HFF-Myc (cell line): Measurements from ENCODE around the gene GPC5.

ENCODE experiments used
- DNase-seq: peaks from one replicate; pipeline ENCODE4 v3.0.0-alpha.2; 2011; ENCODE audit warnings: low read depth; ENCODE audit errors: extremely low read depth
- H3K4me3 ChIP-seq: replicated peaks from 2 replicates; pipeline ENCODE4 v1.5.1; 2011; ENCODE audit warnings: low read depth, mild to moderate bottlenecking, control low read depth, low read length
- CTCF ChIP-seq: IDR thresholded peaks from 2 replicates; pipeline ENCODE4 v1.5.1; 2012; ENCODE audit warnings: mild to moderate bottlenecking, low read depth, low read length, control low read depth; ENCODE audit errors: missing control alignments

GPC5 gene

DNA sequence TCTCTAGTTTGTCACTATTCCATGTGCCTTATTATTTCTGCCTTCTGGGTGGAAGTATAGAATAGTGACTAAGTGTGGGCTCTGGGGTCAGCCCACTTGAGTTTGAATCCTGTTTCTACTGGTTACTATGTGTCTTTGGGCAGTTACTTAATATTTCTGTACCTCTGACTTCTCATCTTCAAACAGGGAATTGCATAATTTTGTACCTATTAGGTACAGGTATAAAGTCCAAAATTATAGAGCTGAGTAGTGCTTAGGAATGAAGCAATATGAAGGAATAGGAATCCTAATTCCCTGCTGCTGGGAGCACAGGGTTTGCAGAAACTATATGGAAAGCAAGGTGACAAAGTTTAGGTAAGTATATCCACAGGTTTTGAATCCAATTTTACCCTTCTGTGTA is 564.5 kb downstream of the GPC5 start:
- no peak for TF ChIP-seq CTCF
- no peak overlapping the region for H3K4me3 ChIP-seq
- DNase-seq: no peak

DNA sequence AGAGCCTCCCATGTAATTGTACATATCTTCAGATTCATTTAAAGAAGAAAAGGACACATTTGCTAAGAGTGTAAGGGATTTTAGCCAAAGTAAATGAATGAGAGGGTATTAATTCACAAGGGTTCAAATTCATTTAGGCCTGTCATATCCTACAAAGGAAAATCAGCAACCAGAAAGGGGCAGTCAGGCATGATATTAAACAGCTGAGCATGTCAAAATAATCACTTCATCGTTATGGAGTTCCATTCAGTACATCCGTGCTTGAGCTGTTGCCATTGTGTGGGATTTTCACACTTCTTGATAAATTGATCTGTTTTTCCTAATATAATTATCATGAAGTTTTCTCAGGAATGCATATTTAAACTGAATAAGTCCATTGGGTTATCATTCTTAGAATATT is 567.1 kb downstream of the GPC5 start:
- no peak for TF ChIP-seq CTCF
- DNase-seq: no peak
- H3K4me3 ChIP-seq: no peak overlapping the region

DNA sequence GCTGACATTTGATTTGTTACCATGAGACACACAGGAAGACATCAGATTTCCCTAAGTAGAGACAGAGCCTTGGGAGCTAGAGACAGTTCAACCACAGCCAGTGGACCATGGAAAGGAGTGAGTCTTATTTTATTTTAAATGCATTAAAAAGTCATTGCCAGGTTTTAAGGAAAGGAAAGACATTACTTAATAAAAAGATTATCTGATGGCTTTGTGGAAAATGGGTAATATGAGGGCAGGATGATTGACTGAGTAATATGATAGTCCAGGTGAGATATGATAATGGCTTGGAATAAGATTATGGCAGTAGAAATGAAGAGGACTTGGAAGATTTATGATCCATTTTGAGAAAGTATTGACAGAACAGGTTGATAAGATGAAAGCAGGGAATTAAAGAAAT is 580.1 kb downstream of the GPC5 start:
- no peak for TF ChIP-seq CTCF
- H3K4me3 ChIP-seq: no peak overlapping the region
- DNase-seq: no peak

GRCh38 chr13:91986761-91987483 is 588.5 kb downstream of the GPC5 start:
- no peak overlapping the region for H3K4me3 ChIP-seq
- DNase-seq: no peak
- TF ChIP-seq CTCF: no peak

GRCh38 chr13:91988331-91988730 is 589.9 kb downstream of the GPC5 start:
- no peak for DNase-seq
- TF ChIP-seq CTCF: no peak
- no peak overlapping the region for H3K4me3 ChIP-seq

- no peak for TF ChIP-seq CTCF
- no peak for DNase-seq
- H3K4me3 ChIP-seq: no peak overlapping the region
Measured at GRCh38 chr13:92012787-92013186, 614.4 kb downstream of the GPC5 start.

- no peak for TF ChIP-seq CTCF
- DNase-seq: no peak
- H3K4me3 ChIP-seq: no peak overlapping the region
Measured at GRCh38 chr13:92017737-92018136, 619.3 kb downstream of the GPC5 start.
